ENCODE results near the gene ST6GALNAC1. TPM values are rescaled to one million over a fixed set of nuclear protein-coding genes. Genes with fewer than 3 reads are reported as not detected.

The ST6GALNAC1 gene
- total and polyA plus RNA-seq, 2 of the 13 experiments (the other 11 are each of a cell fraction or from before 2014, with no cell fraction given): not detected

DNA sequence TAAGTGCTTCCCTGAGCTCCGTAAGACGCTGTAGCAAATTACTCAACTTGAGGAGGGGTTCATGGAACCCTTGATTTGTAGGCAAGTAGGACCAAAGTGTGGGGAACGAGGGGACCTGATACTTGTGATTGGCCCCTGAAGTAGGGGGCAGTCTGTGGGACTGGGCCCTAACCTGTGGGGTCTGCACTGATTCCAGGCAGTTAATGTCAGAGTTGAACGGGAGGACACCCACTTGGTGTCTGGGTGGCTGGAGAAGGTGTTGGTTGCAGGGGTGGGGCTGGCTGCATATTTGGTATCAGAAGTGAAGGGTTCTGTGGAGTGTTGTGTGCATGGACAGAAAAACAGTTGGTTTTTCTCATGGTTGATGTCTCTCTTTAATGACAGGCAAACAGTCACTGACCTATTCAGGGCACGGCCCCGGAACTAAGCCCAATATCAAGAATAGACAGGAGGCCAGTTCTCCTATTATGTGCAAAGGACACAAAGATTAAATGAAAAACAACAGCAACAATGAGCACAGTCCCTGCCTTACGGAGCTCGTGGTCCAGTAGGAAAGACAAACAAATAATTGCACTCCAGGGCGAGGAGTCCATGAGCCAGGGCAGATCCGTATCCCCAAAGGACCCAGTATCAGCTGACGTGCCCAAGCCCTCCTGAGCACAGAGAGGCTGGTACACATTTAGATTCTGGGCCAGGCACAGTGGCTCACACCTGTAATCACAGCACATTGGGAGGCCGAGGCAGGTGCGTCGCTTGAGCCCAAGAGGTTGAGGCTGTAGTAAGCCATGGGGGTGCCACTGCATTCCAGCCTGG lies 48.0 kb upstream of the ST6GALNAC1 start (continued):
- TF ChIP-seq, protein P1, sequence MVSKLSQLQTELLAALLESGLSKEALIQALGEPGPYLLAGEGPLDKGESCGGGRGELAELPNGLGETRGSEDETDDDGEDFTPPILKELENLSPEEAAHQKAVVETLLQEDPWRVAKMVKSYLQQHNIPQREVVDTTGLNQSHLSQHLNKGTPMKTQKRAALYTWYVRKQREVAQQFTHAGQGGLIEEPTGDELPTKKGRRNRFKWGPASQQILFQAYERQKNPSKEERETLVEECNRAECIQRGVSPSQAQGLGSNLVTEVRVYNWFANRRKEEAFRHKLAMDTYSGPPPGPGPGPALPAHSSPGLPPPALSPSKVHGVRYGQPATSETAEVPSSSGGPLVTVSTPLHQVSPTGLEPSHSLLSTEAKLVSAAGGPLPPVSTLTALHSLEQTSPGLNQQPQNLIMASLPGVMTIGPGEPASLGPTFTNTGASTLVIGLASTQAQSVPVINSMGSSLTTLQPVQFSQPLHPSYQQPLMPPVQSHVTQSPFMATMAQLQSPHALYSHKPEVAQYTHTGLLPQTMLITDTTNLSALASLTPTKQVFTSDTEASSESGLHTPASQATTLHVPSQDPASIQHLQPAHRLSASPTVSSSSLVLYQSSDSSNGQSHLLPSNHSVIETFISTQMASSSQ (IDR thresholded peaks at IDR 0.05; ENCODE audit: low read depth): 0 out of 2 replicates have a peak, but pooled peaks have one; percentile 18
- TF ChIP-seq, protein P1 (CRISPR knock-in tag; IDR thresholded peaks at IDR 0.05; ENCODE audit: borderline replicate concordance): no peak
- TF ChIP-seq, protein P2, sequence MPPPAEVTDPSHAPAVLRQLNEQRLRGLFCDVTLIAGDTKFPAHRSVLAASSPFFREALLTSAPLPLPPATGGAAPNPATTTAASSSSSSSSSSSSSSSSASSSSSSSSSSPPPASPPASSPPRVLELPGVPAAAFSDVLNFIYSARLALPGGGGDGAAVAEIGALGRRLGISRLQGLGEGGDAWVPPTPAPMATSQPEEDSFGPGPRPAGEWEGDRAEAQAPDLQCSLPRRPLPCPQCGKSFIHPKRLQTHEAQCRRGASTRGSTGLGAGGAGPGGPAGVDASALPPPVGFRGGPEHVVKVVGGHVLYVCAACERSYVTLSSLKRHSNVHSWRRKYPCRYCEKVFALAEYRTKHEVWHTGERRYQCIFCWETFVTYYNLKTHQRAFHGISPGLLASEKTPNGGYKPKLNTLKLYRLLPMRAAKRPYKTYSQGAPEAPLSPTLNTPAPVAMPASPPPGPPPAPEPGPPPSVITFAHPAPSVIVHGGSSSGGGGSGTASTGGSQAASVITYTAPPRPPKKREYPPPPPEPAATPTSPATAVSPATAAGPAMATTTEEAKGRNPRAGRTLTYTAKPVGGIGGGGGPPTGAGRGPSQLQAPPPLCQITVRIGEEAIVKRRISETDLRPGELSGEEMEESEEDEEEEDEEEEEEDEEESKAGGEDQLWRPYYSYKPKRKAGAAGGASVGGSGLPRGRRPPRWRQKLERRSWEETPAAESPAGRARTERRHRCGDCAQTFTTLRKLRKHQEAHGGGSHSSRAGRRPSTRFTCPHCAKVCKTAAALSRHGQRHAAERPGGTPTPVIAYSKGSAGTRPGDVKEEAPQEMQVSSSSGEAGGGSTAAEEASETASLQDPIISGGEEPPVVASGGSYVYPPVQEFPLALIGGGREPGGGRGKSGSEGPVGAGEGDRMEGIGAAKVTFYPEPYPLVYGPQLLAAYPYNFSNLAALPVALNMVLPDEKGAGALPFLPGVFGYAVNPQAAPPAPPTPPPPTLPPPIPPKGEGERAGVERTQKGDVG (CRISPR knock-in tag; IDR thresholded peaks at IDR 0.05; ENCODE audit: borderline replicate concordance): 0 out of 2 replicates have a peak, but pooled peaks have one; percentile 67
- TF ChIP-seq, protein P3, sequence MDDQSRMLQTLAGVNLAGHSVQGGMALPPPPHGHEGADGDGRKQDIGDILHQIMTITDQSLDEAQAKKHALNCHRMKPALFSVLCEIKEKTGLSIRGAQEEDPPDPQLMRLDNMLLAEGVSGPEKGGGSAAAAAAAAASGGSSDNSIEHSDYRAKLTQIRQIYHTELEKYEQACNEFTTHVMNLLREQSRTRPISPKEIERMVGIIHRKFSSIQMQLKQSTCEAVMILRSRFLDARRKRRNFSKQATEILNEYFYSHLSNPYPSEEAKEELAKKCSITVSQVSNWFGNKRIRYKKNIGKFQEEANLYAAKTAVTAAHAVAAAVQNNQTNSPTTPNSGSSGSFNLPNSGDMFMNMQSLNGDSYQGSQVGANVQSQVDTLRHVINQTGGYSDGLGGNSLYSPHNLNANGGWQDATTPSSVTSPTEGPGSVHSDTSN (CRISPR knock-in tag; IDR thresholded peaks at IDR 0.05; ENCODE audit: borderline replicate concordance): no peak
- TF ChIP-seq, protein P4, sequence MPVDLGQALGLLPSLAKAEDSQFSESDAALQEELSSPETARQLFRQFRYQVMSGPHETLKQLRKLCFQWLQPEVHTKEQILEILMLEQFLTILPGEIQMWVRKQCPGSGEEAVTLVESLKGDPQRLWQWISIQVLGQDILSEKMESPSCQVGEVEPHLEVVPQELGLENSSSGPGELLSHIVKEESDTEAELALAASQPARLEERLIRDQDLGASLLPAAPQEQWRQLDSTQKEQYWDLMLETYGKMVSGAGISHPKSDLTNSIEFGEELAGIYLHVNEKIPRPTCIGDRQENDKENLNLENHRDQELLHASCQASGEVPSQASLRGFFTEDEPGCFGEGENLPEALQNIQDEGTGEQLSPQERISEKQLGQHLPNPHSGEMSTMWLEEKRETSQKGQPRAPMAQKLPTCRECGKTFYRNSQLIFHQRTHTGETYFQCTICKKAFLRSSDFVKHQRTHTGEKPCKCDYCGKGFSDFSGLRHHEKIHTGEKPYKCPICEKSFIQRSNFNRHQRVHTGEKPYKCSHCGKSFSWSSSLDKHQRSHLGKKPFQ (CRISPR knock-in tag; IDR thresholded peaks at IDR 0.05; ENCODE audit: insufficient replicate concordance): no peak
- TF ChIP-seq, protein P5, sequence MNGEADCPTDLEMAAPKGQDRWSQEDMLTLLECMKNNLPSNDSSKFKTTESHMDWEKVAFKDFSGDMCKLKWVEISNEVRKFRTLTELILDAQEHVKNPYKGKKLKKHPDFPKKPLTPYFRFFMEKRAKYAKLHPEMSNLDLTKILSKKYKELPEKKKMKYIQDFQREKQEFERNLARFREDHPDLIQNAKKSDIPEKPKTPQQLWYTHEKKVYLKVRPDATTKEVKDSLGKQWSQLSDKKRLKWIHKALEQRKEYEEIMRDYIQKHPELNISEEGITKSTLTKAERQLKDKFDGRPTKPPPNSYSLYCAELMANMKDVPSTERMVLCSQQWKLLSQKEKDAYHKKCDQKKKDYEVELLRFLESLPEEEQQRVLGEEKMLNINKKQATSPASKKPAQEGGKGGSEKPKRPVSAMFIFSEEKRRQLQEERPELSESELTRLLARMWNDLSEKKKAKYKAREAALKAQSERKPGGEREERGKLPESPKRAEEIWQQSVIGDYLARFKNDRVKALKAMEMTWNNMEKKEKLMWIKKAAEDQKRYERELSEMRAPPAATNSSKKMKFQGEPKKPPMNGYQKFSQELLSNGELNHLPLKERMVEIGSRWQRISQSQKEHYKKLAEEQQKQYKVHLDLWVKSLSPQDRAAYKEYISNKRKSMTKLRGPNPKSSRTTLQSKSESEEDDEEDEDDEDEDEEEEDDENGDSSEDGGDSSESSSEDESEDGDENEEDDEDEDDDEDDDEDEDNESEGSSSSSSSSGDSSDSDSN (CRISPR knock-in tag; IDR thresholded peaks at IDR 0.05): peak; percentile 37; the same call in 1 of the 2 replicates
- TF ChIP-seq NR2F2 (IDR thresholded peaks at IDR 0.05; ENCODE audit: borderline replicate concordance, low read depth) (0 out of 2 replicates have a peak, but pooled peaks have one; percentile 43), CBFB (CRISPR knock-in tag; IDR thresholded peaks at IDR 0.05) (no peak), ZSCAN29 (CRISPR knock-in tag; conservative IDR thresholded peaks at IDR 0.05) (peak; percentile 81), BRD4 (CRISPR knock-in tag; IDR thresholded peaks at IDR 0.05) (0 out of 2 replicates have a peak, but pooled peaks have one; percentile 18), ATM (IDR thresholded peaks at IDR 0.05; ENCODE audit: borderline replicate concordance) (no peak)
- TF ChIP-seq, protein P6, sequence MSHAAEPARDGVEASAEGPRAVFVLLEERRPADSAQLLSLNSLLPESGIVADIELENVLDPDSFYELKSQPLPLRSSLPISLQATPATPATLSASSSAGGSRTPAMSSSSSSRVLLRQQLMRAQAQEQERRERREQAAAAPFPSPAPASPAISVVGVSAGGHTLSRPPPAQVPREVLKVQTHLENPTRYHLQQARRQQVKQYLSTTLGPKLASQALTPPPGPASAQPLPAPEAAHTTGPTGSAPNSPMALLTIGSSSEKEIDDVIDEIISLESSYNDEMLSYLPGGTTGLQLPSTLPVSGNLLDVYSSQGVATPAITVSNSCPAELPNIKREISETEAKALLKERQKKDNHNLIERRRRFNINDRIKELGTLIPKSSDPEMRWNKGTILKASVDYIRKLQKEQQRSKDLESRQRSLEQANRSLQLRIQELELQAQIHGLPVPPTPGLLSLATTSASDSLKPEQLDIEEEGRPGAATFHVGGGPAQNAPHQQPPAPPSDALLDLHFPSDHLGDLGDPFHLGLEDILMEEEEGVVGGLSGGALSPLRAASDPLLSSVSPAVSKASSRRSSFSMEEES (CRISPR knock-in tag; IDR thresholded peaks at IDR 0.05): peak; percentile 95

Measured in HepG2 (cell line).